IMR-90 (cell line): ENCODE measurements around the gene CXCL6. TPM values are rescaled to one million over a fixed set of nuclear protein-coding genes. Genes with fewer than 3 reads are reported as not detected.

Experiments
- ATAC-seq: fragments of 200-7000 bp; cut with Tn5 transposase; 2 replicates; pipeline ENCODE4 v1.9.1; 2020; ENCODE audit warnings: low read depth, mild to moderate bottlenecking, moderate library complexity
- BruUV-seq: library from RNA; stranded (reverse); fragments of 400-500 nt; replicated peaks from 2 replicates; lab custom pipeline; 2021; lab: Mats Ljungman, UMichigan
- CTCF ChIA-PET: fragments of 300-600 bp; formaldehyde crosslinking; extraction: SDS; loops from one replicate; lab custom pipeline; 2021; ENCODE audit warnings: antibody characterized with exemption; lab: Yijun Ruan, JAX
- POLR2A ChIA-PET: fragments of 300-600 bp; sonication (Branson Sonifier 250); formaldehyde crosslinking; loops from one replicate; lab custom pipeline; 2022; ENCODE audit warnings: antibody characterized with exemption; ENCODE audit not compliant: unreplicated experiment; lab: Charles Lee
- DNase-seq: peaks from one replicate; pipeline ENCODE4 v3.0.0; 2013
- H2AFZ ChIP-seq: replicated peaks from 2 replicates; pipeline ENCODE3; 2013; ENCODE audit warnings: low read length, mild to moderate bottlenecking; ENCODE audit not compliant: poor library complexity
- H2AK5ac ChIP-seq: 2 replicates; pipeline ENCODE4 v1.6.1; 2013; ENCODE audit warnings: low read depth, low read length, inconsistent platforms
- H2AK9ac ChIP-seq: replicated peaks from 2 replicates; pipeline ENCODE3; 2013; ENCODE audit warnings: mild to moderate bottlenecking, low read depth, low read length, moderate library complexity; ENCODE audit not compliant: poor library complexity
- H2BK120ac ChIP-seq: 2 replicates; pipeline ENCODE4 v1.6.1; 2013; ENCODE audit warnings: low read depth, low read length, inconsistent platforms
- H2BK15ac ChIP-seq: 3 replicates; pipeline ENCODE4 v1.6.1; 2013; ENCODE audit warnings: low read depth, low read length, inconsistent platforms
- H2BK20ac ChIP-seq: 2 replicates; pipeline ENCODE4 v1.6.1; 2013; ENCODE audit warnings: low read depth, mild to moderate bottlenecking, inconsistent platforms, low read length, moderate library complexity
- H2BK5ac ChIP-seq: 2 replicates; pipeline ENCODE4 v1.6.1; 2013; ENCODE audit warnings: mild to moderate bottlenecking, low read depth, low read length, inconsistent platforms; ENCODE audit not compliant: poor library complexity, severe bottlenecking
- H3K14ac ChIP-seq: replicated peaks from 2 replicates; pipeline ENCODE4 v1.6.1; 2013; ENCODE audit warnings: low read depth, low read length, inconsistent platforms
- H3K18ac ChIP-seq: 2 replicates; pipeline ENCODE4 v1.6.1; 2013; ENCODE audit warnings: low read depth, low read length, control low read depth
- H3K23ac ChIP-seq: 2 replicates; pipeline ENCODE4 v1.6.1; 2013; ENCODE audit warnings: low read depth, low read length, inconsistent platforms
- H3K27ac ChIP-seq: 2 replicates; pipeline ENCODE4 v1.5.1; 2013; ENCODE audit warnings: mild to moderate bottlenecking, control low read depth, low read length; ENCODE audit not compliant: insufficient read depth
- H3K27me3 ChIP-seq: 2 replicates; pipeline ENCODE4 v1.6.1; 2013; ENCODE audit warnings: low read length; ENCODE audit not compliant: control insufficient read depth, insufficient read depth
- H3K36me3 ChIP-seq: 2 replicates; pipeline ENCODE4 v1.6.1; 2013; ENCODE audit warnings: low read length, mixed read lengths; ENCODE audit not compliant: control insufficient read depth, insufficient read depth
- H3K4ac ChIP-seq: 2 replicates; pipeline ENCODE4 v1.6.1; 2013; ENCODE audit warnings: low read depth, low read length, inconsistent platforms
- H3K4me1 ChIP-seq: 2 replicates; pipeline ENCODE4 v1.6.1; 2013; ENCODE audit warnings: low read length, mixed read lengths; ENCODE audit not compliant: control insufficient read depth, insufficient read depth
- H3K4me2 ChIP-seq: 2 replicates; pipeline ENCODE4 v1.6.1; 2013; ENCODE audit warnings: low read depth, mild to moderate bottlenecking, control low read depth, low read length, moderate library complexity
- H3K4me3 ChIP-seq: 2 replicates; pipeline ENCODE4 v1.5.1; 2013; ENCODE audit warnings: low read depth, mild to moderate bottlenecking, control low read depth, low read length, moderate library complexity; ENCODE audit not compliant: insufficient read depth
- H3K56ac ChIP-seq: 2 replicates; pipeline ENCODE4 v1.6.1; 2013; ENCODE audit warnings: low read length, inconsistent platforms; ENCODE audit not compliant: insufficient read depth; ENCODE audit errors: extremely low read depth
- H3K79me1 ChIP-seq, 2 experiments: 2 replicates each; pipeline ENCODE4 v1.6.1; 2013; ENCODE audit warnings: low read length in 2 of 2, inconsistent platforms in 1 of 2, low read depth in 1 of 2
- H3K9ac ChIP-seq: 2 replicates; pipeline ENCODE4 v1.6.1; 2013; ENCODE audit warnings: low read depth, low read length, control low read depth
- H3K9me1 ChIP-seq: 2 replicates; pipeline ENCODE4 v1.6.1; 2013; ENCODE audit warnings: low read length, inconsistent platforms; ENCODE audit not compliant: insufficient read depth
- H3K9me3 ChIP-seq: 2 replicates; pipeline ENCODE4 v1.6.1; 2013; ENCODE audit warnings: low read length; ENCODE audit not compliant: control insufficient read depth, insufficient read depth
- H4K20me1 ChIP-seq: 2 replicates; pipeline ENCODE4 v1.6.1; 2013; ENCODE audit warnings: low read length, inconsistent platforms; ENCODE audit not compliant: insufficient read depth
- H4K5ac ChIP-seq: 2 replicates; pipeline ENCODE4 v1.6.1; 2013; ENCODE audit warnings: mild to moderate bottlenecking, low read depth, low read length, control low read depth
- H4K8ac ChIP-seq, 2 experiments: 2 replicates each; pipeline ENCODE4 v1.6.1; 2013; ENCODE audit warnings: low read depth in 2 of 2, low read length in 2 of 2, control low read depth in 1 of 2, inconsistent platforms in 1 of 2
- H4K91ac ChIP-seq: 2 replicates; pipeline ENCODE4 v1.6.1; 2013; ENCODE audit warnings: low read depth, low read length, inconsistent platforms; ENCODE audit not compliant: insufficient read depth
- BHLHE40 ChIP-seq: fragments of 150-350 bp; IDR thresholded peaks from 2 replicates; pipeline ENCODE4 v1.6.1; 2016; ENCODE audit warnings: mild to moderate bottlenecking, low read depth, low read length
- CEBPB ChIP-seq: IDR thresholded peaks from 2 replicates; pipeline ENCODE4 v1.6.1; 2012; ENCODE audit warnings: low read depth, low read length, improper control_type of control experiment
- CHD1 ChIP-seq: IDR thresholded peaks from 2 replicates; pipeline ENCODE4 v1.6.1; 2012; ENCODE audit warnings: low read depth, low read length, improper control_type of control experiment
- CTCF ChIP-seq: conservative IDR thresholded peaks from 2 replicates; pipeline ENCODE4 v1.5.1; 2012; ENCODE audit warnings: mild to moderate bottlenecking, low read depth, low read length, improper control_type of control experiment
- FOS ChIP-seq: fragments of 150-350 bp; IDR thresholded peaks from 2 replicates; pipeline ENCODE4 v1.6.1; 2016; ENCODE audit warnings: low read depth, low read length
- MAFK ChIP-seq: IDR thresholded peaks from 2 replicates; pipeline ENCODE4 v1.6.1; 2012; ENCODE audit warnings: low read depth, low read length, improper control_type of control experiment
- MAZ ChIP-seq: IDR thresholded peaks from 2 replicates; pipeline ENCODE4 v1.6.1; 2012; ENCODE audit warnings: low read depth, mild to moderate bottlenecking, low read length, improper control_type of control experiment, moderate library complexity, borderline replicate concordance
- MXI1 ChIP-seq: IDR thresholded peaks from 2 replicates; pipeline ENCODE4 v1.6.1; 2012; ENCODE audit warnings: low read depth, mild to moderate bottlenecking, low read length, moderate library complexity, borderline replicate concordance
- NFE2L2 ChIP-seq: fragments of 150-350 bp; IDR thresholded peaks from 2 replicates; pipeline ENCODE4 v1.6.1; 2016; ENCODE audit warnings: low read depth, mild to moderate bottlenecking, low read length
- POLR2A ChIP-seq: IDR thresholded peaks from 2 replicates; pipeline ENCODE4 v1.6.1; 2012; ENCODE audit warnings: mild to moderate bottlenecking, low read depth, low read length
- RAD21 ChIP-seq: IDR thresholded peaks from 2 replicates; pipeline ENCODE4 v1.6.1; 2012; ENCODE audit warnings: low read length, improper control_type of control experiment
- RCOR1 ChIP-seq: IDR thresholded peaks from 2 replicates; pipeline ENCODE4 v1.6.1; 2012; ENCODE audit warnings: mild to moderate bottlenecking, low read length, improper control_type of control experiment; ENCODE audit not compliant: insufficient replicate concordance
- RFX5 ChIP-seq: IDR thresholded peaks from 2 replicates; pipeline ENCODE4 v1.8.0; 2012; ENCODE audit warnings: low read depth, mild to moderate bottlenecking, low read length, moderate library complexity
- SMC3 ChIP-seq: fragments of 150-350 bp; IDR thresholded peaks from 2 replicates; pipeline ENCODE4 v1.6.1; 2016; ENCODE audit warnings: low read depth, mild to moderate bottlenecking, antibody characterized with exemption, low read length, moderate library complexity
- USF2 ChIP-seq: fragments of 150-350 bp; IDR thresholded peaks from 2 replicates; pipeline ENCODE4 v1.6.1; 2017; ENCODE audit warnings: mild to moderate bottlenecking, antibody characterized with exemption, low read length, low read depth
- WGBS, 2 experiments: methylation state at CpG; one replicate each; pipeline versions ENCODE4 v1.1.5 to v1.1.7; 2013; ENCODE audit warnings: missing lambda C conversion rate in 2 of 2; ENCODE audit not compliant: insufficient read length in 1 of 2; ENCODE audit errors: extremely low coverage in 2 of 2; 5-methylcytosine and 5-hydroxymethylcytosine counted together
- dilution Hi-C: fragments of 300-500 bp; cut with HindIII; formaldehyde crosslinking; loops from one replicate; pipeline ENCODE4 v1.14.3; 2018; ENCODE audit warnings: low sequenced_read_pairs; ENCODE audit not compliant: unreplicated experiment
- in situ Hi-C: fragments of 300-500 bp; cut with MboI; formaldehyde crosslinking; loops from 3 replicates; pipeline ENCODE4 v1.14.3; 2019; ENCODE audit warnings: low sequenced_read_pairs, inconsistent platforms, mixed read lengths
- intact Hi-C: fragments of 100-400 bp; cut with micrococcal nuclease; formaldehyde crosslinking; loops from 2 replicates; pipeline ENCODE4 v1.10.0; 2022
- polyA plus RNA-seq, 3 experiments: library from polyadenylated mRNA; depleted of rRNA; stranded (reverse); fragments of >200 nt; gene quantifications; 2 replicates each; pipeline ENCODE4 v1.2.3, GENCODE V29; 2012; ENCODE audit warnings: low replicate concordance in 1 of 3
- total RNA-seq: library from RNA; depleted of rRNA; stranded (reverse); fragments of >200 nt; gene quantifications from 2 replicates; pipeline ENCODE4 v1.2.3, GENCODE V29; 2012
- TF ChIP-seq, protein P1 (sequence below): fragments of 150-350 bp; IDR thresholded peaks from 2 replicates; pipeline ENCODE4 v1.6.1; 2016; ENCODE audit warnings: low read depth, mild to moderate bottlenecking, low read length, moderate library complexity, borderline replicate concordance

The CXCL6 gene
- total and polyA plus RNA-seq, 2 of the 4 experiments (the other 2 are of a cell fraction): not detected

DNA sequence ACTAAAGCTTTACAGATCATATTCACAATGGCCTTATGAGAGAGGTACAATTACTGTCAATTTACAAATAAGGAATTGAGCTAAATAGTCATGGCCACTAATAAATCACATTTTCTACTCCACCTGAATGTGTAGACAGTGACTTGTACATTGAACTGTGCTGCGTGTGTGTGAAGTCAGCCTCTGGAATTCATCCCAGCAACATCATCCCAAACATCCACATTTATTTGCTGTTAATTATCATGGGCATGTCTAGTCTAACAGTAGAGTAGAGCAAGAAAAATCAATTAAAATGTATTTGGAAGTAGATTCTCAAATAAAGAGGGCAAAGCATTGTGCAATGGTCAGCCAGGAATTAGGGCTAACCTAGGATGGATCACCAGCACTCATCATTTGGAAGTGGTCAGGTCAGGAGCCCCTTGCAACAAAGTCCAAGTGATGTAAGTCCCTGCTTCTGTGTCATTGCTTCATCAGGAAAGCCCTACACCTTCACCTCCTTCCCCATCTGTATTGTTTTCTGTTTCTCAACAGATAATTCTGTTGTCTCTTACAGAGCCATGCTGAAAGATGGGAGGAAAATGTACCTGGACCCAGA lies 11.8 kb downstream of the CXCL6 start:
- H4K20me1 ChIP-seq: no peaks in the 10 kb centered on the region
- H3K9me3 ChIP-seq: no peaks in the 10 kb centered on the region
- no peak overlapping the region for H2AFZ ChIP-seq
- no peak overlapping the region for H4K91ac ChIP-seq
- no peak overlapping the region for H3K4me3 ChIP-seq
- H4K5ac ChIP-seq: no peak overlapping the region
- DNase-seq (no peak), ATAC-seq (no peak)
- H3K9ac ChIP-seq: no peak overlapping the region
- no peak overlapping the region for H2AK5ac ChIP-seq
- H2BK5ac ChIP-seq: no peak overlapping the region
- no peak overlapping the region for H3K18ac ChIP-seq
- no peak for TF ChIP-seq BHLHE40
- TF ChIP-seq RCOR1: no peak
- no peak for TF ChIP-seq RFX5
- TF ChIP-seq MAZ: no peak
- TF ChIP-seq CEBPB: no peak
- TF ChIP-seq MXI1: no peak
- no peak for TF ChIP-seq POLR2A
- no peak for TF ChIP-seq SMC3
- TF ChIP-seq USF2: no peak
- no peak for TF ChIP-seq MAFK
- TF ChIP-seq RAD21: no peak
- TF ChIP-seq CHD1: no peak
- TF ChIP-seq CTCF: no peak
- TF ChIP-seq FOS: no peak
- TF ChIP-seq, protein P1, sequence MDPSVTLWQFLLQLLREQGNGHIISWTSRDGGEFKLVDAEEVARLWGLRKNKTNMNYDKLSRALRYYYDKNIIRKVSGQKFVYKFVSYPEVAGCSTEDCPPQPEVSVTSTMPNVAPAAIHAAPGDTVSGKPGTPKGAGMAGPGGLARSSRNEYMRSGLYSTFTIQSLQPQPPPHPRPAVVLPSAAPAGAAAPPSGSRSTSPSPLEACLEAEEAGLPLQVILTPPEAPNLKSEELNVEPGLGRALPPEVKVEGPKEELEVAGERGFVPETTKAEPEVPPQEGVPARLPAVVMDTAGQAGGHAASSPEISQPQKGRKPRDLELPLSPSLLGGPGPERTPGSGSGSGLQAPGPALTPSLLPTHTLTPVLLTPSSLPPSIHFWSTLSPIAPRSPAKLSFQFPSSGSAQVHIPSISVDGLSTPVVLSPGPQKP: no peak
- TF ChIP-seq NFE2L2: no peak
- peaks cover 22% of the 10 kb centered on the region for H3K27me3 ChIP-seq
- H3K56ac ChIP-seq: no peak overlapping the region
- no TSS peak for BruUV-seq
- no peak overlapping the region for H3K14ac ChIP-seq
- H4K8ac ChIP-seq: no peak overlapping the region
- H3K36me3 ChIP-seq: no peaks in the 10 kb centered on the region
- H3K23ac ChIP-seq: no peak overlapping the region
- H3K4me1 ChIP-seq: no peaks in the 10 kb centered on the region
- H2BK20ac ChIP-seq: no peak overlapping the region
- dilution Hi-C loops (no loop called here), in situ Hi-C loops (no loop called here), intact Hi-C loops (no loop called here)
- no CpG with 5 or more reads among the region's 1 CpG for WGBS, 2 experiments
- H3K79me1 ChIP-seq: no peaks in the 10 kb centered on the region
- no peak overlapping the region for H2AK9ac ChIP-seq
- no peak overlapping the region for H2BK120ac ChIP-seq
- H3K4me2 ChIP-seq: no peak overlapping the region
- no peak overlapping the region for H3K27ac ChIP-seq
- no peaks in the 10 kb centered on the region for H3K9me1 ChIP-seq
- H3K4ac ChIP-seq: no peak overlapping the region
- POLR2A ChIA-PET: no interaction called here
- no peak overlapping the region for H2BK15ac ChIP-seq
- CTCF ChIA-PET: no interaction called here
